Activated CD8-positive, alpha-beta memory T cell treated with anti-CD3 and anti-CD28 coated beads, Interleukin-2, amount 50 U/mL, for 24 hours (primary cell): Measurements from ENCODE around the gene SLC4A8.

Experiments
- DNase-seq: peaks from one replicate; pipeline ENCODE4 v3.0.0-alpha.2; 2020; ENCODE audit errors: extremely low read depth

SLC4A8 gene

DNA sequence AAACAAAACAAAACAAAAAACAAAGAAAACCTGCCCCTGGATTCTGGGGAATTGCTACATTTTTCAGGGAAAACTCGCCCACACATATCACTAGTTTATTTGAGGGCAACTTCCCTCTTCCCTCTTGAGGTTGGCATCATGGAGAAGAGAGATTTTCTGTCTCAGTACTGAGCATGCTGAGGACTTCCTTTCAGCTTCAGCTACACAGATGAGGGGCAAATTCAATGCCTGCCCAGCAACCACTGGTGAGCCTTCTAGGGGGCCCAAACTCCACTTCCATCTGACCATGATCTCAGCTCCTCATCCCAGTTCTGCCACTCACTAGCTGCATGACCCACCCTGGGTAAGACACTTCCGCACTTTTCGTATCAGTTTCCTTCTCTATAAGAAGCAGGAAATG, 103.3 kb downstream of the SLC4A8 start:
- DNase-seq = no peak

DNA sequence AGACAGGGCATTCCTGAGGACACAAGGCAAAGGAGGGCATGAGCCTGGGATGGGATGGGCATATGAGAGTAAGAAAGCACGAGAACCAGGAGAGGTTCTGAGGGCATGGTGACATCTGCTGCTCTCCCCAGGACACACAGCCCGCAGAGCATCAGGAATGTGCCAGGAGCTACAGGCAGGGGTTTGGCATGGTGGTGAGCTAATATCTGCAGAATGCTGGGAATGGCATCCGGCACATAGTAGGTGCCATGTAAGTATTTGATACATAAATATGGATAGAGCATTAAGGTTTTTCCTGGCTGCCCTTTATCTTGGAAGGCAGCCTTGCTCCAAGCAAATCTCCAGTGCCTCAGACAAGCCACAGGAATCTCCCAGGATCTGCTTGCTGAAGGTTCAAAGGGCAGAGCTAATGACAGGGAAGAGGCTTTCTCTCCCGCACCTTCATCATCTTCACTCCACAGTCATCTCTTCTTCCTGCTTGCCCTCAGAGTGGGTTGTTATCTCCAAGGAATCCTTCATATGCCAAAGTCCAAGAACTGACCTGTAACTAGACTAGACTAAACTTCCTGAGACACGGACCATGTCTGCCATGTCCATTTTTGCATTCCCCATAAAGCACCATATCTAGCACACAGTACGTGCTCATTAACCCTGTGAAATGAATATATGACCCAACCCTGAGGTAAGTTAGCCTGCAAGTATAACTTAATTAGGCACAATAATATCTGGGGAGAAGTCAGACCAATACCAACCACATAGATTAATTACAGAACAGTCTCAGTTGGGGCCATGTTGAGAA, 104.4 kb downstream of the SLC4A8 start:
- no peak for DNase-seq

DNA sequence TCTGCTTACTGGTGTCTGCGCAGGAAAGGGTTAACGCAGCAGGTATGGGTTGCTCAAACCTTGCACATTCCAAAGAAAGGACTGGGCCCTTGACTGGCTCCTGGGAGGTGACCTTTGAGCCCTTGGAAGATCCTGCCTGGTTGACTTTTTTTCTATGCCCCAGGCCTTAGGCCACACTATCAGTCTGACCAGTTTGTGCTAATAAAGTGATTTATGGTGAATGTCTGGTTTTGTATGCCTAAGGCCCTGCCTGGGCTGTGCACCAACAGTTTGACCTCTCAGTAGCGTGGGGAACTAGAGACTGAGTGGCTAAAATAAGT, 105.0 kb downstream of the SLC4A8 start:
- no peak for DNase-seq

DNA sequence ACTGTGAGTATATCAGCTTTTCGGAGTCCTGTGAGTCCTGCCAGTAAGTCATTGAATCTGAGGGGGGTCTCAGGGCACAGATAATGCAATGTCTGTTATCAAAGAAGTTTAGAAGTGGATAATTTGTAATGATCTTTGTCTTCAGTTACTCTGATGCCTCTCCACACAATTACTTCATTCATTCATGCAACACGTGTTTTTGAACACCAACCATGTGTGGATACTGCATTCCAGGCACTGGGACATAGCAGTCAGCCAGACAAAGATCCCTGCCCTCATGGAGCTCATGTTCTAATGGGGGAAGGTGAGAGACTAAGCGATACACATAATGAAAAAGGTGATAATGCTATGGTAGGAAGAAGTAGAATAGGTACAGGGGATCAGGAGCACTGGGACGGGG, 105.6 kb downstream of the SLC4A8 start:
- DNase-seq = no peak

DNA sequence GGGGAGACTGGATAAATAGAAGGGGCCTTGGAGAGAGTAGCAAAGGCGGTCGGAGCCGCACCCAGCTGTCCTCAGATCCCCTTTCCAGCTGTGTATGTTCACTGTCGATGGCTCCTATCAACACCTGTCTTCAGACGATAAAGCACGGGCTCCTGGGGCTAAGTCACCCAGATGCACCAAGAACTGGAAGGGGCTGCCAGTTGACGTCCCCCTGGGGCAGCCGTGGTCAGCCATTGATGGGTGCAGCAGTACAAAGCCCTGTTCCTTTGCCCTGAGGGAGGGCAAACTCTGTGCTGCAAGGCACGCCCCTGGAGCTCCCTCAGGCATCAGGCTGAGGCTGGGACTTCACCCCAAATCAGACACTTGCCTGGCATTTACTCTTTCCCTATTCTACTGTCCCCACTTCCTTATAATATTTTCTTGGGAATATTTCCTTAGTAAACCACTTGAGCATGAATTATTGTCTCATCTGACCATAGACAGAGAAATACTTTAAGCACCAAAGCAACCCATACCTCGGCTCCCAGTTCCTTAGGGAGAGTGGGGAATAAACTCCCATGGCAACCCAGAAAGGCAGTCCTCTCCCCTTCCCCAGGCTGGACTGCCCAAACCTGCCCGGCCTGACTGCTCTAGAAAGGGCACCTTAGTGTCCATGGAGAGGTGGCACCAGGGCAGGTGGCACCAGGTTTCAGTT, 106.8 kb downstream of the SLC4A8 start:
- DNase-seq = no peak

DNA sequence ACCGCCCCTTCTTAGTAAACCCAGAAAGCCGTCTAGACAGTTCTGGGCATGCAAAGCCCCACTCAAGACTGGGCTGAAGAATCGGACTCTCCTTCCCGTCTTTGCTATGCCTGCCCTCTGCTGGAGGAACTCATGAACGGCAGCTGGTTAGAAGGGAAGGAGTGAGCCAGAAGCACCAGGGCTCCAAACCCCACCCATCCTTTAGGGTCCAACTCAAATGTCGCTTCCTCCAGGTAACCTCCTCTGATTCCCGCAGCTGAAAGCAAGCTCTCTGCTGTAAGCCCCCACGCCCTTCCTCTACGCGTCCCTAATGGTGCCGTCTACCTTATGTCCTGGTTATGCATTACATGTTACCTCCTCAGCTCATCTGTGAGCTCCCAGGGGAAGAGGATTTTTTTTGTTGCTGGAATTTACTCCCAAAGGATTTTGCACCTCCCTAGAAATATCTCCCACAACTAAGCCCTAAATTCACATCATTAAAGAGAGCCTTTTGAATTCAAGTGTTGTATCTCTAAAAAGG, 107.4 kb downstream of the SLC4A8 start:
- peak; percentile 40 for DNase-seq

DNA sequence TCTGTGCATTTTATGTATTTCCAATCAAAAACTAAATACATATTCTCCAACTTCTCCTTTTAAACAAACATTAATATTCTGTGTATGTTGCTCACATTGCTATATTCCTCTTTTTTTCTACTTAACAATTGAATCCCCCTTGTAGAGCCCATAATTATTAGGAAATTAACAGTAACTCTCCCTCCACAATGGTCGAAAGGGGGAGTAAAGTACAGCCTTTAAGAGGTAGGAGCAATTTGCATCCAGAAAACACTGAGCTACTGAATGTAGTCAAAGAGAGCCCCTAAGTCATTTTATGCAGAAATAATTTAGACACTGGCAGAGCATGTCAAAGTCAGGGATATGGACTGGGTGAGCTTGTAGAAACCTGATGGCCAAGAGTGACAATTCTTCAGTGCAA, 109.2 kb downstream of the SLC4A8 start:
- no peak for DNase-seq

DNA sequence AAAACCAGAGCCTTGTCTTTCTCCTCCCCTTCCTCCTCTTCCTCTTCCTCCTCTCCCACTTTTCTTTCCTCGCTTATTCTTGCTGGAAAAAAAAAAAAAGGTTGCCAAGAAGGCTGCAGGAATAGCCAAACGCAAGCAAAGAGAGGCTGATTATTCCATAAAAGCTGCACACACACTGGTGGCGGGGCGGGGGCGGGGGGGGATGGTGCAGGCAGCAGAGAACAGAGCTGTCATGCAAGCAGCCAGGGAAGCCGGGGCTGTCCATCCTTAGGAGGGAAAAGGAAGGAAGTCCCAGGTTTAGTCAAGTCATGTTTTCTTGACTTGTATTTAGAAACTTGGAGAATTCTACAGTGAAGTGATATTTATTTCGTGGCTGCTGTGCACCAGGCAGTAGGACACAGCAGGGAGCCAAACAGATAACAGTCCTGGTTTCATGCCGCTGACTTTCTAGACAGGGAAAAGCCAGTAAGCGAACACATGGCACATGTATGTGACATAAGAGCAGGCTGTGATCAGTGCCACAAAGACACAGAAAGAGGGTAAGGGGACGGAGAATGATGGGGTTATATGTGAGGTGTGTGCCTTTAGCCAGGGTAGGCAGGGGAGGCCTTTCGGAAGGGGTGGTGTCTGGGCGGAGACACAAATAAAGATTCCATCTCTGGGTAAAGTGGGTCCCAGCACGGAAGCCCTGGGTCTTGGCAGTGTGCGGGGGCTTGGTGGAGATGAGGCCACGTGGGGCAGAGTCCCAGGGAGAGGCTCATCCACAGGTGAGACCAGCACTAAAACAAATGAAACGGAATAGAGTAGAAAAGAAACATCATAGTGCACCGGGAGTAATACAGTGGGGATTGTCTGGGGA, 109.8 kb downstream of the SLC4A8 start:
- DNase-seq = no peak

DNA sequence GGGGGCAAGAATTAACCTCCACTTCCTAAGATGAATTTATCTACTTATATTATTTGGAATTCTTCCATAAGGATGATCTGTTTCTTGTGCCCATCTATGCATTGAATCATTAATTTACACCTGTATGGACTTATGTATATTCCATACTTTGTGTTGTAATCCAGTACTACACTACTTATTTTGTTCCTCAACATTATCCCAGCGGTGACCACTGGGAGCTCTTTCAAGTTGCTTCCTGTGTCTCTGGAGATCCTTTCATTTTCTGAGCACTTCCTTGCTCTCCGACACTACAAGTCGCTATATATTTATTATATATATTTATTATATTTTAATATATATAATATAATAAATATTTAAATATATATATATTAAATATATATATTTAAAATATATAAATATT, 111.5 kb downstream of the SLC4A8 start:
- DNase-seq = no peak

DNA sequence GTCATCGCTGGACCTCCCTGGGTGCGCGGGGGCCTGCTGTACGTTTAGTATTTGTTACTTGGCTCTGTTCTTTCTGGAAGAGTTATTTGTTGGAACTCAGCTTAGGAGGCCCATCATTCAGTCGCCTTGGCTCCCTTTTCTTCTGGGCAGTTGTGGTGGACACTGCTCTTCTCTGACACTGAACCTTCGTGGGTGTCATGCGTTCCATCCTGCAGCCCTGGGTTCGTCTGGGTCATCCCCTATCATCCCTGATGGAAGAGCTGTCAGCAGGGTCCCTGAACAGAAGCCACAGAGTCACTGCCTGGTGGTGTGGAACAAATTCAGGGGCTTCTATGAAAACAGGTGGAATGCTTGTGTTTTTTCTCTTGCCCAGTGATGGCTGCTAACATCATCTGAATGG, 113.5 kb downstream of the SLC4A8 start:
- DNase-seq = no peak

DNA sequence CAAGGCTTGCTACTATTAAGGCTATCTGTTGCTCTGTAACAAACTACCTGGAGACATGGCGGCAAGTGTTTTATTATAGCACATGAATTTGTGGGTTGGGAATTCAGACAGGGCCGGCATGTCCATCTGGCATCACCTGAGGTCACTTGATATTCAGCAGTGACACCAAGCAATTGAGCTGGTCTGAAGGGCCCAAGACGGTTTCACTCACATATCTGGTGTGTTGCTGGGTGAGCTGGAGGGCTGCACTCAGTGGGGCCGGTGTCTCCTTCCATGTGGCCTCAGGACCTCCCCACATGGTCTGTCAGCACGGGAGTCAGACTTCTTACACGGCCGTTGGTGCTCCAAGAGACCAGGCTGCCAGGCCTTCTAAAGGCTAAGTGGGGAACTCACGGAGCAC, 114.0 kb downstream of the SLC4A8 start:
- no peak for DNase-seq

DNA sequence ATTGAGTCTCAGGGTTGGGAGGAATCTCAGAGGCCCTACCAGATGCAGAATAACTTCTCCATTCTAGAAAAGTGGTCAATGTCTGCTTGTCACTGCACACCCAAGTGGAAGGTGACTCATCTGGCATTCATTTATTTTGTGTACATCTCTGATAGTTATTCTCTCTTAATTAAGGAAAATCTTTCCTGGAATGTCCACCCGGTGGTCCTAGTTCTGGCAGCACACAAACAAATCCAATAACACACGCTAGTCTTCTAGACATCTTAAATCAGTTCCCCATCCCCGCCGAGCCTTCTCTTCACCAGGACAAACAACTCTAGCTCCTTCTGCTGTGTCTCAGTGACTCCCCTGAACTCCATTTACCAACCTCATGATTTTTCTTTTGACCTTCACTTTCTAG, 116.4 kb downstream of the SLC4A8 start:
- no peak for DNase-seq

DNA sequence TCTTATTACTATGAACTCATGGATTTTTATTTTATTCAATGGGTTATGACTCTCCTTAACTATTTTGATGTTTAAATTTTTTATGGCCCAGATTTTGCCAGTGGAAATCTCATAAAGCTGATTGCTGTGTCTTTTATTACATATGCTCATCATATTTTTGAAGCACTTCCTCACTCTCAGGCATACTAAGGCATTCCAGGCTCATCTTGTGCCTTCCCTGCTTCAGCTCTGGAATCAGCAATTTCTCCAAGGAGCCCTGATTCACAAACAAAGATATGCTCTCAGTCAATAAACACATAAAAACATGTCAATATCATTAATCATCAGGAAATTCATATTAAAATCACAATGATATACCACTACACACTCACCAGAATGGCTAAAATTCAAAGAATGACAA, 121.5 kb downstream of the SLC4A8 start:
- DNase-seq = no peak

DNA sequence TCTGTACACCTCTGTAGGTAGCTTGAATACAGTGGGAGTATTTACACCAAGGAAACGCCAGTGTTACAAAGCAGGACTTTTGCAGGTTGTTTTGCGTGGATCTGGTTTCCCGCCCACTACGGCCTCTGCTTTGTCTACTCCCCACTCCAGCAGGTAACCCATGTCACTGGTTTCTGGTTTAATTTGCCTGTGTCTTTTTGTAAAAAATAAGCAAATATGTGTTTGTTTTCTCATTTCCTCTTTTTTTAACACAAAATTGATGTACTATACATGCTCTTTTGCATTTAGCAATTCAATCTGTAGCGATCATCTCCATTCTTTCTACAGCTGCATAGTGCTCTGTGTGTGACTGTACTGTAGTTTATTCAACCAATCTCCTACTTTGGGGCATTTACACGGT, 123.0 kb downstream of the SLC4A8 start:
- DNase-seq = no peak

DNA sequence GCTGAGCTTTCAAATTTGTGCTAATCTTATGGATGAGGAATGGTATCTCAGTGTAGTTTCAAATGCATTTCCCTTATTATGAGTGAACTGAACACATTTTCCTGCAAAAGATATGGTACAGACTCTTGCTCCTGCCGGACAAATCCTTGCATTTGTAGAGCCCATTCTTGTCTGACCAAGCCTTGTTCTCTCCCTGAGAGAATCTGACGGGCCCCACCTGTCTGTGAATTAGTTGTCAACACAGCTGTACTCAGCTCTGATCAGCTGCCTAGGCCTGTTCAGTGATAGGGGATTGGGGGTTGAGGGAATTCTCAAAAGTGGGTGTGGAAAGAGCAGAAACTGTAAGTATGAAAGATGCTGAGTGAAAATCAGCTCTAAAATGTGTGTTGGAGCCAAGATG, 123.6 kb downstream of the SLC4A8 start:
- no peak for DNase-seq

DNA sequence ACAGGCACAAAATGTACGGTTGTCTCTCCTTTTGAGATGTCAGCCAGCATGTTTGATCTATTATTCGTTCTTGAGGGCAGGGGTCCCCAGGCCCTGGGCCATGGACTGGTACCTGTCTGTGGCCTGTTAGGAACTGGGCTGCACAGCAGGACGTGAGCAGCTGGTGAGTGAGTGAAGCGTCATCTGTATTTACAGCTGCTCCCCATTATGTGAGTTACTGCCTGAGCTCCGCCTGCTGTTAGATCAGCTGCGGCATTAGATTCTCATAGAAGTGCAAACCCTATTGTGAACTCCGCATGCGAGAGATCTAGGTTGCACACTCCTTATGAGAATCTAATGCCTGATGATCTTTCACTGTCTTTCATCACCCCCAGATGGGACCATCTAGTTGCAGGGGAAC, 125.0 kb downstream of the SLC4A8 start:
- no peak for DNase-seq
